Spleen (tissue), 7 donors: ENCODE results near the gene FBXL17.

ENCODE experiments used
- CTCF ChIP-seq, 11 experiments: fragments of 200-600 bp in 7 of 11; fragments of 450-650 bp in 4 of 11; sonication (generic) in 4 of 11; IDR thresholded peaks in 8 of 11; conservative IDR thresholded peaks in 3 of 11; 1 replicate in 7 of 11; 2 replicates in 4 of 11; pipeline versions ENCODE4 v1.4.0 to v1.8.0; 2016 to 2021; ENCODE audit warnings: antibody characterized with exemption in 11 of 11, inconsistent platforms in 4 of 11, mild to moderate bottlenecking in 1 of 11
- POLR2AphosphoS5 ChIP-seq, 3 donors: sonication (generic); formaldehyde crosslinking; IDR thresholded peaks; one replicate each; pipeline ENCODE4 v1.5.1; 2017; ENCODE audit warnings: antibody characterized with exemption in 3 of 3
- donor health status: DM: no; HTN: no; CAD: no; lungs with moderate emphysema.
- donor health status: DM: no; HTN: no; CAD: no.
- donor health status: DM: no; HTN: no; CAD: no.

GRCh38 chr5:107858324-107858723 lies 523.6 kb downstream of the FBXL17 start:
- TF ChIP-seq POLR2AphosphoS5 (IDR thresholded peaks at IDR 0.05) (no peak), CTCF (IDR thresholded peaks at IDR 0.05 in 8 of 11, conservative IDR thresholded peaks at IDR 0.05 in 3 of 11) (no peak)
